HG03060 (cell line): Measurements from ENCODE around the gene HDAC10.
"Not testable (repeated sequence)": the region's sequence is repeated elsewhere in the genome, so short reads cannot be mapped to it uniquely, and the experiment has no call there.

ENCODE experiments used
- ATAC-seq: cut with Tn5 transposase; IDR thresholded peaks from one replicate; pipeline ENCODE4 v1.9.1; 2021; ENCODE audit warnings: low read depth, moderate number of reproducible peaks; ENCODE audit not compliant: unreplicated experiment

HDAC10 gene

DNA sequence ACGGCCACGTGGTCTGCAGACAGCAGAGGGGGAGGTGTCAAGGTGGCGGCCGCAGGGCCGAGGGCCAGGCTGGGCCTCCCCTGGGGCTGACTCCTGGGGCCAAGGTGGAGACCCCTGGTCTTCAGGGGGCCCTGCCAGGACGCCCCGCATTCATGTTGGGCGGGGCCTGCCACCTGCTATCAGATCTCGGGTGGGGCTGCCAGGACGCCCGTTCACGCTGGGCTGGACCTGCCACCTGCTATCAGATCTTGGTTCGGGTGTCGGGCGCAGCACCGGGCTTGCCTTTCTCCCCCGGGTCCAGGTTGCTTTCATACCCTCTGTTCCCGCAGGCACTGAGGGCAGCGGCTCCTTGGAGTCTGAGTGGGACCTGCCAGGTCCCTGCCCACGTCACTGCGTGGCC, 35.2 kb upstream of the HDAC10 start:
- ATAC-seq: no peak

DNA sequence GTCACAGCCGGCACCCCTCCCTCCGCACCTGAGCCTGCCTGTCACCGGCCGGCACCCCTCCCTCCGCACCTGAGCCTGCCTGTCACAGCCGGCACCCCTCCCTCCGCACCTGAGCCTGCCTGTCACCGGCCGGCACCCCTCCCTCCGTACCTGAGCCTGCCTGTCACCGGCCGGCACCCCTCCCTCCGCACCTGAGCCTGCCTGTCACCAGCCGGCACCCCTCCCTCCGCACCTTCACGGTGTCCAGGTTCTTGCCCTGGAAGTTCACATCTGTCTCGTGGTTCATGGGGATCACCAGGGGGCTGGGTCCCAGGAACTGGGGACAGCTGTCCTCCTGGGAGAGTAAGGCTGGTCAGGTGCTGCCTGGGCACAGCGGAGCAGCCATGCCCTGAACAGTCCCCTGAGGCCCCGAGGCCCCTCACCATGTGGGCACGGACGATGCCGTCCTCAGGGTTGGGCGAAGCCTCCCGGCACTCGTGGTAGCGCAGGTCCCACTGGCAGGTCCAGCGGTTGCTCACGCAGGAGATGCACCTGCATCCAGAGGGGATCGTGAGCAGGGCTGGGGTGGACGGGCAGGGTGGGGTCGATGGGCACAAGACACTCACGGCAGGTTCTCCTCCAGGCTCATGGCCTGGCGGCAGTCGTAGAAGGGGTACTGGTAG, 34.6 kb upstream of the HDAC10 start:
- ATAC-seq: no peak

GRCh38 chr22:50284479-50284878, 33.4 kb upstream of the HDAC10 start:
- ATAC-seq: no peak

- ATAC-seq: no peak
Observed at GRCh38 chr22:50283821-50284220, 32.8 kb upstream of the HDAC10 start.

GRCh38 chr22:50282361-50283155, 31.5 kb upstream of the HDAC10 start:
- no peak for ATAC-seq

DNA sequence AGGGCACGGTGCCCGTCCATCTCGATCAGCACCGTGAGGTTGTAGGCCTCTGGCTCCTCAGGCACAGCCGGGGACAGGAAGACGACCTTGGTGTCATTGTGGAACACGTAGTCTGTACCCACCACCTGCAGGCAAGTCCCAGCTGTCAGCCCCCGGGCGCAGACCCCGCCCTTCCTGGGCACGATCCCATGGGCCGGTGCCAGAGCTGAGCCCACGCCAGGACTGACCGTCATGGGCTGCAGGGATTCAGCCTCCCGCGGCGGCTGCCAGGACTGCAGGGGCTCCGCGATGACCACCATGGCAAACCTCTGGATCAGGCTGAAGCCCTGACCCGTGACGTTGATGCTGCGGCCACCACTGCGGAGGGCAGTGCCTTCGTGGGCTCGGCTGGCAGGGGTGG, 30.9 kb upstream of the HDAC10 start:
- ATAC-seq: no peak

DNA sequence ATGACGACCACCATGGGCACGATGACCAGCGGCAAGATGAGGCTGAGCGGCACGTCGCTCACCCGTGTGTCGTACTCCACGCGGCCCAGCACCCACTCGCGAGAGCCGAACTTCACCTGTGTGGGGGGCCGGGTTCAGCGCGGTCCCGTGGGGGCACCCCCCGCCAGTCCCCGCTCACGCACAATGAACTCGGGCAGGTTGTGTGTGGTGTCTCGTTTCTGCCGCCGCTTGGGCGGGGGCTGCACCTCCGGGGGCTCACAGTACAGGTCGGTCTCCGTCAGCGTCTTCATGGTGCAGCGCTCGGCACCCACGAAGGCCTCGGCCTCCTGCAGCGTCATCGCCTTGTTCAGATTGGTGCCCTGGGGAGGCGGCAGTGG, 30.3 kb upstream of the HDAC10 start:
- ATAC-seq: no peak

GRCh38 chr22:50280708-50281383, 29.8 kb upstream of the HDAC10 start:
- ATAC-seq: no peak

GRCh38 chr22:50280022-50280707, 29.1 kb upstream of the HDAC10 start:
- no peak for ATAC-seq

GRCh38 chr22:50278956-50279619, 28.0 kb upstream of the HDAC10 start:
- ATAC-seq: no peak

DNA sequence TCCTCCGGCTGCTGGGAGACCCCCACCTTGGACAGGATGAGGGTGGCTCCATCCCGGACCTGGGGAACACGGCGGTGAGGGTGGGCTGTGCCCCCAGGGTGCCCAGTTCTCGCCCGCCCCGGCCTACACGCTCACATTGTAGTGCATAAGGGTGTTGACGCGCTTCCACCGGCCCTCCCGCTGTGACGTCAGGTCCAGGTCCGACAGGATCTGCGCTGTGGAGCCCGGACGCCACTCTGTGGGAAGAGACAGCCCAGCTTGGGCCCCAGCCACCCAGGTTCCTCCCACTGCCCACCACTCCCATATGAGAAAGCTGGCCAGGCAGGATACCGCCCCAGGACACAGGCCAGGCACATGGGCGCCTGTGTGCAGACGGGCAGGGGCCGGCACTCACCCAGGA, 27.4 kb upstream of the HDAC10 start:
- no peak for ATAC-seq

DNA sequence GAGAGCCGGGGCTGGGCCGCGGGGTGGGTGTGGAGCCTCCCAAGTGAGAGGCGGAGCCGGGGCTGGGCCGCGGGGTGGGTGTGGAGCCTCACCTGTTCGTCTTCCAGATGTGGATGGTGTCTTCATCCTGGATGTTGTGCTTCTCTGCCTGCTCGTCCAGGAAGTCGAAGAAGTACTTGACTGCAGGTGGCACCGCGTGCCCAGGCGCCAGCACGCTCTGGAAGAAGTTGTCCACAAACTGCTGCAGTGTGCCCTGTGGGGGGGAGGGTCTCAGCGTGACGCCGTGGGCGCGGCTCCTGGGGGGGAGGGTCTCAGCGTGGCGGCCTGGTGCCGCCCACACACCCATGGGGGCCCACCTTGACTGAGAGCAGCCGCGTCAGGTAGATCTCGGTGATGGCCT, 26.7 kb upstream of the HDAC10 start:
- ATAC-seq: no peak

GRCh38 chr22:50276143-50276542, 25.1 kb upstream of the HDAC10 start:
- ATAC-seq: no peak

DNA sequence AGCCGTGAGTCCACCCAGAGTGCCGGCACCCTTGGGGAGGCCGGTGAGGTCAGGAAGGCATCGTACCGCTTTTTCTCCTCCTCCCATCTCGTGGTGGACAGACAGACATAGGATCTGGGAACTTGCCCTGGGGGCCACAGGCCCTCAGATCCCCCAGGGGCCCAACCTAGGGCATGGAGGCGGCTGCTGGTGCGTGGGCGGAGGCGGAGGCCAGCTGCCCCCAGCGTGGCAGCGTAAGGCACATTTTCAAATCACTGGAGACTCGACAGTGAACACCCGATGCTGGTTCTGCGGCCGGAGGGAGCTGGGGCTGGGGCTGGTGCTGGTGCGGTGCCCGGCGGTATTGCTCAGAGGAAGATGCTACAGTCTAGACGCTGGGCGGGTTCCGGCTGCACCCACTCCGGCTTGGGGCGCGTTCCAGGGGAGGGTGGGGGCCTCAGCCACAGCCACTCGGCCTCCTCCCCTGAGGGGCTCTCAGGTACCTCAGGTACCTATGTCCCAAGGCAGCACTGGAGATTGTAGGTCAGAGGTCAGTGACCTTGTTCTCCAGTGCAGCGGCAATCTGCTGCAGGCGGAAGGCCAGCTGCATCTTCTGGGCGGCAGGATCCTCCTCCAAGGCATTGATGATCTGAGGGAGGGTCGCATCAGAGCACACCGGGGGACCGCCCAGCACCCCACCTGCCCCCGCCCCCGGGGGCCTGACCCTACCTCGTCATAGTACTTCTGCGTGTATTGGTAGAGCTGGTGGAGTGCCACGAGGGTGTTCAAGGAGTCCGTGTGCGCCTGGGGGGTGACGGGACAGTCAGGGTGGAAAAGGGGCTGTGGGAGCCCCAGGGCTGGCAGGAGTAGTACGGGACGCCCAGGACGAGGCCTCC, 24.4 kb upstream of the HDAC10 start:
- ATAC-seq: no peak

GRCh38 chr22:50274771-50275170, 23.7 kb upstream of the HDAC10 start:
- ATAC-seq: no peak

- ATAC-seq: no peak
Observed at GRCh38 chr22:50274311-50274710, 23.2 kb upstream of the HDAC10 start.

- not testable (repeated sequence) for ATAC-seq
Observed at GRCh38 chr22:50273781-50274180, 22.7 kb upstream of the HDAC10 start.

DNA sequence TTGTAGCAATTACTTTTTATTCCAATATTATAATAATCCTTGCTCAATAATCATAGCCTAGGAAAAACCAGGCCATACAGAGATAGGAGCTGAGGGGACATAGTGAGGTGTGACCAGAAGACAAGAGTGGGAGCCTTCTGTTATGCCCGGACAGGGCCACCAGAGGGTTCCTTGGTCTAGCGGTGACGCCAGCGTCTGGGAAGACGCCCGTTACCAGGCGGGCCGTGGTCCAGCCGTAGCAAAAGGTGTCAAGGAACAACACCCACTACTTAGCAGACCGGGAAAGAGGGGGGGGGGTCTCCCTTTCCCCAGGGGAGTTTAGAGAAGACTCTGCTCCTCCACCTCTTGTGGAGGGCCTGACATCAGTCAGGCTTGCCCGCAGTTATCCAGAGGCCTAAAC, 22.3 kb upstream of the HDAC10 start:
- not testable (repeated sequence) for ATAC-seq

DNA sequence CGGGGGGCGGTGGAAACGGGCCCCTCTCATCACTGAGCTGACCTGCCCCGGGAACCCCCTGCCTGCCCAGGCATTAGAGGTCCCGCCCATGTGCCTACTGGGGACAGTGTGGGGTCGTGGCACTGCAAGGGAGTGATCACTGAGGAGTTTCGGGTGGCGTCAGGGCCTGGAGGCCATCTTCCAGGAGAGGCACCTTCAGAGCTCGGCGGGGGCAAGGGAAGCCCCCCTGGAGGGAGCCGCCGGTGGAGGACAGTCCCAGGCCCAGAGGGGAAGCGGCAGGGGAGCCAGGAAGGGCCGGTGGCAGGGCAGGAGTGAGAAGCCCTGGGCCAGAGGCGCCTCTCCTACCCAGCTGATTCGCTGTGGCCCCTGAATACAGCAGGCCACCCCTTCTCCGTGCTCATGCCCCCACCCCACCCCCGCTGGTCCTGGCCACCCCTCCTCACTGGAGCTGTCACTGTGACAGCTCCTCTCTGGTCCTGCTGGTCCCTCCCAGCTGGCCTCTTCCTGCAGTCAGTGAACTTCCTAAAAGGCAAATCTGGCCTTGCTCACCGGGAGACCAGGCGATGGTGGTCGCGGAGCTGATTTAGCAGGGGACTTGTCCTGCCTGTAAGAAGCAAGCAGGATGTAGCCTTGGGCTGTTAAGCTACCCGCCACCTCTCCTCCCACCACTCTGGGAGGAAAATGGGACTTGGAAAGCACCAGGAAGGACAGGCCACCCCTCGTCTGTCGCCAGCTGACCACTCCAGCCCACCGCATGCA, 21.2 kb upstream of the HDAC10 start:
- ATAC-seq: no peak
